ENCODE results near the gene MUC21.
A peak's percentile ranks its signal among the peaks of the same experiment; 100 is the strongest.

The MUC21 gene

DNA sequence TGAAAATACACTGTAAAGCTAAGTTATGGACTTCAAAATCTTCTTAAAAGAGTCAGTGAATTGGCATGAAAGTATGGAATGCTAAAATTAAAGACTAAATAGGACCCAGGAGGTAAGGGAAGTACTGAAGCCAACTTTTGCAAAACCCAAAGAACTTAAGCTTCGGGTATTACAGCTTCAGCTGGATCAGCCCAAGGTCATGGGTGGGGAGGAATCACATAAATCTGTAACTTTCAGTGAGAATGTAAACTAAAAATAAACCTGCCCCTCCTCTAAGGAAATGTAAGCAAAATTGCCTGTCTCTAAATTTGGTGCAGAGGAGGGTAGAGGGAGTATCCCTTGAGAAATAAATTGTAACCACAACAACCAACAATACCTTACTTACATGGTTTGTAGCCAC, 4.4 kb upstream of the MUC21 start:
- H3K27me3 ChIP-seq (ENCODE audit: insufficient read depth, low read length, poor library complexity, severe bottlenecking): no peaks in the 10 kb centered on the region
- no peak overlapping the region for H3K9ac ChIP-seq (ENCODE audit: low read depth, low read length, poor library complexity, severe bottlenecking)
- no peaks in the 10 kb centered on the region for H3K36me3 ChIP-seq (ENCODE audit: insufficient read depth, low read length)

GRCh38 chr6:30979690-30980089, 3.8 kb upstream of the MUC21 start:
- TF ChIP-seq CTCF (conservative IDR thresholded peaks at IDR 0.05; ENCODE audit: low read length) (no peak), EZH2phosphoT487 (IDR thresholded peaks at IDR 0.05; ENCODE audit: borderline replicate concordance) (no peak)
- H3K36me3 ChIP-seq (ENCODE audit: insufficient read depth, low read length): no peaks in the 10 kb centered on the region
- no peak overlapping the region for H2AFZ ChIP-seq (ENCODE audit: low read length)
- H3K4me3 ChIP-seq (ENCODE audit: low read length, poor library complexity, severe bottlenecking): no peak overlapping the region
- H3K9ac ChIP-seq (ENCODE audit: low read depth, low read length, poor library complexity, severe bottlenecking): no peak overlapping the region
- H3K9me3 ChIP-seq (ENCODE audit: insufficient read depth, low read depth, low read length): no peaks in the 10 kb centered on the region
- no peaks in the 10 kb centered on the region for H3F3A ChIP-seq (ENCODE audit: low read depth)
- H3K4me1 ChIP-seq (ENCODE audit: insufficient read depth, low read length, poor library complexity, severe bottlenecking): peaks cover 8% of the 10 kb centered on the region
- H3K4me2 ChIP-seq (ENCODE audit: low read depth, low read length, poor library complexity, severe bottlenecking): no peak overlapping the region
- no peaks in the 10 kb centered on the region for H3K79me2 ChIP-seq (ENCODE audit: insufficient read depth, low read length)
- H4K20me1 ChIP-seq (ENCODE audit: insufficient read depth, low read length, poor library complexity, severe bottlenecking): no peaks in the 10 kb centered on the region
- H3K9me2 ChIP-seq (replicated peaks; ENCODE audit: low read depth, low read length): no peaks in the 10 kb centered on the region
- H3K27me3 ChIP-seq (ENCODE audit: insufficient read depth, low read length, poor library complexity, severe bottlenecking): no peaks in the 10 kb centered on the region

More for the DNA sequence above, 4.4 kb upstream of the MUC21 start:
- Histone ChIP-seq H3K9me3 (ENCODE audit: insufficient read depth, low read depth, low read length) (no peaks in the 10 kb centered on the region), H2AFZ (ENCODE audit: low read length) (no peak overlapping the region), H3K79me2 (ENCODE audit: insufficient read depth, low read length) (no peaks in the 10 kb centered on the region), H3K9me2 (replicated peaks; ENCODE audit: low read depth, low read length) (no peaks in the 10 kb centered on the region), H3K4me3 (ENCODE audit: low read length, poor library complexity, severe bottlenecking) (no peak overlapping the region), H3K4me1 (ENCODE audit: insufficient read depth, low read length, poor library complexity, severe bottlenecking) (peaks cover 8% of the 10 kb centered on the region), H4K20me1 (ENCODE audit: insufficient read depth, low read length, poor library complexity, severe bottlenecking) (no peaks in the 10 kb centered on the region), H3K4me2 (ENCODE audit: low read depth, low read length, poor library complexity, severe bottlenecking) (no peak overlapping the region), H3F3A (ENCODE audit: low read depth) (no peaks in the 10 kb centered on the region)
- no peak for TF ChIP-seq EZH2phosphoT487 (IDR thresholded peaks at IDR 0.05; ENCODE audit: borderline replicate concordance)
- no peak for TF ChIP-seq CTCF (conservative IDR thresholded peaks at IDR 0.05; ENCODE audit: low read length)

DNA sequence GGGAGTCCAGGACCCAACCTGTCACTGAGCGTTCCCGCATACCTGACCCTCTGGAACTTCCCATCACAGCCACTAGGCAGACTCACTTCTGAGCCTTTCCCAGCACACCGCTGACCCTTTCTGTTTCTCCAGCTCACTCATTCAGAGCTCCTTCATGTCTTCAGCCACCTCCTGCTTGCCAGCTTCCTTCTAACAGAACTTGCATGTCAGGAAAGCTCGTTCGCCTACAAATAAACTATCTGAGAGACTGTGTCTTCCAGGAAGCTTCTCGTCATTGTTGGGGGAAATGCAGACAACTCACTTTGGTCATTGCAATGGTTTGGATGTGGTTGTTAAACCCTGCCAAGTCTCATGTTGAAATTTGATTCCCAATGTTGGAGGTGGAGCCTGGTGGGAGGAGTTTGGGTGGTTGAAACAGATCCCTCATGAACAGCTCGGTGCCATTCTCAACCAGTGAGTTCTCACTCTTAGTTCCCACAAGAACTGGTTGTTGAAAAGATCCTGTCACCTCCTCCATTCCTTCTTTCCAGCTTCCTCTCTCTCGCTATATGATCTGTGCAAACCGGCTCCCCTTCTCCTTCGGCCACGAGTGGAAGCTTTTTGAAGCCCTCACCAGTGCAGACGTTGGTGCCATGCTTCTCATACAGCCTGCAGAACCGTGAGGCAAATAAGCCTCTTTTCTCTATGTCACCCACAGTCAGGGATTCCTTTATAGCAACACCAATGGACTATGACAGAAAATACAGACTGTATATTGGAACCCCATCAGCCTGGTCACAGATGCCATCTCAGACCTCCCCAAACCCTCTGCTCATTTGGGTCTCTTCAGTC, 1.4 kb upstream of the MUC21 start:
- no peaks in the 10 kb centered on the region for H4K20me1 ChIP-seq (ENCODE audit: insufficient read depth, low read length, poor library complexity, severe bottlenecking)
- H3K9me2 ChIP-seq (replicated peaks; ENCODE audit: low read depth, low read length): no peaks in the 10 kb centered on the region
- H3K4me1 ChIP-seq (ENCODE audit: insufficient read depth, low read length, poor library complexity, severe bottlenecking): peaks cover 8% of the 10 kb centered on the region
- no peaks in the 10 kb centered on the region for H3K36me3 ChIP-seq (ENCODE audit: insufficient read depth, low read length)
- H3K9ac ChIP-seq (ENCODE audit: low read depth, low read length, poor library complexity, severe bottlenecking): no peak overlapping the region
- H3K9me3 ChIP-seq (ENCODE audit: insufficient read depth, low read depth, low read length): no peaks in the 10 kb centered on the region
- peak; percentile 15; the same call in 1 of the 2 replicates for TF ChIP-seq CTCF (conservative IDR thresholded peaks at IDR 0.05; ENCODE audit: low read length)
- TF ChIP-seq EZH2phosphoT487 (IDR thresholded peaks at IDR 0.05; ENCODE audit: borderline replicate concordance): no peak
- no peaks in the 10 kb centered on the region for H3K27me3 ChIP-seq (ENCODE audit: insufficient read depth, low read length, poor library complexity, severe bottlenecking)
- peak overlapping the region; percentile 59 for H2AFZ ChIP-seq (ENCODE audit: low read length)
- H3K79me2 ChIP-seq (ENCODE audit: insufficient read depth, low read length): no peaks in the 10 kb centered on the region
- H3K4me2 ChIP-seq (ENCODE audit: low read depth, low read length, poor library complexity, severe bottlenecking): peak overlapping the region; percentile 46
- H3K4me3 ChIP-seq (ENCODE audit: low read length, poor library complexity, severe bottlenecking): peak overlapping the region; percentile 28
- H3F3A ChIP-seq (ENCODE audit: low read depth): no peaks in the 10 kb centered on the region

All from Loucy (cell line).